Aorta (tissue), 5 donors: ENCODE measurements around the gene ZNF92. TPM values are rescaled to one million over a fixed set of nuclear protein-coding genes. Genes with fewer than 3 reads are reported as not detected.
"Not testable (repeated sequence)": the region's sequence is repeated elsewhere in the genome, so short reads cannot be mapped to it uniquely, and the experiment has no call there.

ENCODE experiments used
- ATAC-seq: fragments of 200-7000 bp; cut with Tn5 transposase; one replicate; pipeline ENCODE4 v1.9.1; 2022; ENCODE audit warnings: moderate library complexity; ENCODE audit not compliant: low FRiP score
- DNase-seq, 2 donors: peaks; one replicate each; pipeline ENCODE4 v3.0.0-alpha.2; 2020
- H3K27ac ChIP-seq, 2 donors: one replicate each; pipeline ENCODE4 v1.5.1; 2013; ENCODE audit warnings: low read length in 2 of 2, mild to moderate bottlenecking in 2 of 2, moderate library complexity in 2 of 2, control low read depth in 1 of 2, inconsistent platforms in 1 of 2, low read depth in 1 of 2
- H3K27me3 ChIP-seq, 2 donors: one replicate each; pipeline ENCODE4 v1.6.1; 2013; ENCODE audit warnings: control low read depth in 1 of 2, low read length in 1 of 2, mild to moderate bottlenecking in 1 of 2, moderate library complexity in 1 of 2; ENCODE audit not compliant: insufficient read depth in 2 of 2, control insufficient read depth in 1 of 2
- H3K36me3 ChIP-seq, 2 donors: one replicate each; pipeline ENCODE4 v1.6.1; 2013; ENCODE audit warnings: control low read depth in 1 of 2, low read length in 1 of 2, mild to moderate bottlenecking in 1 of 2; ENCODE audit not compliant: insufficient read depth in 2 of 2, control insufficient read depth in 1 of 2
- H3K4me1 ChIP-seq, 2 donors: one replicate each; pipeline ENCODE4 v1.6.1; 2013; ENCODE audit warnings: low read length in 2 of 2, control low read depth in 1 of 2, mild to moderate bottlenecking in 1 of 2, moderate library complexity in 1 of 2; ENCODE audit not compliant: insufficient read depth in 2 of 2, control insufficient read depth in 1 of 2
- H3K4me3 ChIP-seq, 2 donors: one replicate each; pipeline ENCODE4 v1.5.1; 2013; ENCODE audit warnings: low read length in 2 of 2, control low read depth in 1 of 2, mild to moderate bottlenecking in 1 of 2
- H3K9me3 ChIP-seq: one replicate; pipeline ENCODE4 v1.6.1; 2013; ENCODE audit warnings: mild to moderate bottlenecking, low read length; ENCODE audit not compliant: control insufficient read depth
- WGBS, 2 donors: extraction: QIAGEN DNeasy Blood & Tissue Kit; methylation state at CpG; one replicate each; pipeline ENCODE4 v1.1.7; 2013; 5-methylcytosine and 5-hydroxymethylcytosine counted together
- intact Hi-C, 2 donors: fragments of 100-400 bp; cut with DNase I; formaldehyde crosslinking; loops; one replicate each; pipeline versions ENCODE4 v1.14.2 to v1.15.0; 2022
- polyA plus RNA-seq, 2 donors: library from polyadenylated mRNA; stranded (reverse); fragments of 200-250 nt; gene quantifications; one replicate each; pipeline ENCODE4 v1.2.3, GENCODE V29; 2013
- total RNA-seq, 2 donors: library from RNA; stranded (reverse); fragmentation: NEBNext Ultra II Directional; extraction: Animal tissue kit (Norgen Biotek cat#: 25700); gene quantifications; one replicate each; pipeline ENCODE4 v1.2.1, GENCODE V29; 2021
- donor health status: healthy with polysubstance abuse.
- donor health status: Bipolar disorder and iron deficiency.
- donor health status: DM: no; HTN: no; CAD: no.
- donor health status: DM: no; HTN: no; CAD: no.
- donor health status: DM: yes; HTN: yes; CAD: no.

ZNF92 gene
- total and polyA plus RNA-seq, 4 donors, result 1.5 to 9.1 (median 5.3) TPM

DNA sequence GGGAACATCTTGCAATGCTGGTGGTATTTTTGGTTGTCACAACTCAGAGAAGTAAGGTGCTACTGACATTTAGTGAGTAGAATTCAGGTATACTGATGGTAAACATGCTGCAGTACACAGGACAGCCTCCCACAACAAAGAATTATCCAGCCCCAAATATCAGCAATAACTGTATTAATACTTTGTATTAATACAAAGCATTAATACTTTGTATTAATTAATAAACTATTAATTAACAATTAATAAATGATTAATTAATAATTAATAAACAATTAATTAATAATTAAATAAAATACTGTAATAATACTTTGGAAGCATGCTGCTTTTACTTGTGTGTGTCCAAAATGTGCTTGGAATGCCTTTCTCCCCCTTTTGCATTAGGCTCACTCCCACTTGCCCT is 62.5 kb downstream of the ZNF92 start:
- Histone ChIP-seq H3K27ac (no peak overlapping the region), H3K4me3 (no peak overlapping the region), H3K36me3 (no peaks in the 10 kb centered on the region), H3K4me1 (no peaks in the 10 kb centered on the region), H3K27me3 (no peaks in the 10 kb centered on the region), H3K9me3 (no peaks in the 10 kb centered on the region)
- intact Hi-C loops, result no loop called here
- DNase-seq (no peak), ATAC-seq (no peak)

DNA sequence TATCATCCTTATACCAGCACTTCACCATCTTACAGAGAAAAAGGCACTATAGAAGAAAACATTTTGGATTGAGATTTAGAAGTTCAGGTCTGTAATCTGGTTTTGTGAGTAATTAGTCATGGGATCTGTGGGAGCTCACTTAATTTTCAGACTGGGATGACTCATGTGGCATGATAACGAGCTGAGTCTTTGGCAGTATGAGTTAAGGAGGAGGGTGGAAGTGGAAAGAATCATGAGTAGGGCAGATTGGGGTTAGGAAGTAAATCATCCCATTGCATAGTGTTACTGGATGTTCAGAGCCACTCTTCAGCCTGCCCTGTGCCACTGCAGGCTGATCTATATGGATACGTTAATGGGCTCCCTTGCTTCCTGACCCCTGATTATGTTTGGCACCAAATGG is 64.9 kb downstream of the ZNF92 start:
- no peaks in the 10 kb centered on the region for H3K9me3 ChIP-seq
- no peak for ATAC-seq
- intact Hi-C loops, result no loop called here
- WGBS, 2 donors, result 34 to 38% methylated on average over 2 of the region's 2 CpGs
- DNase-seq, result no peak
- H3K27me3 ChIP-seq, result no peaks in the 10 kb centered on the region
- H3K4me3 ChIP-seq, result no peak overlapping the region
- H3K36me3 ChIP-seq, result no peaks in the 10 kb centered on the region
- H3K27ac ChIP-seq, result no peak overlapping the region
- no peaks in the 10 kb centered on the region for H3K4me1 ChIP-seq

DNA sequence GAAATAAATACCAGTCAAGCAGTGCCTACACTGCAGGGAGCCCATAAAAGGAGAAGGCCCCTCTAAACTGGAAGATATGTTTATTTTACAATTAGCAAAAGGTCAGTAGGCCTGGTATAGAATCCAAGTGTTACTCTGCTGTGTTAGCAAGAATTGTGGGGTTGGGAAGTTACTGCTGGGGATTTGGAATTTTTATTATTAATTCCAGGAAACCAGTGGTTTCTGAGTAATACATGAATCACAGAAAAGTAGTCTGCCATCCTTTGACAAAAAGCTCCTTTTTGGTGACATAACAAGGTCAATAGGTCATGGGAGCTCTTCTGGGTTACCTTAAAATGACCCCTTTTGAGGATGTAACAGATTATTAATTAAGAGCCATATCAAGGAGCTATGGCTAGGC is 67.4 kb downstream of the ZNF92 start:
- no peak overlapping the region for H3K4me3 ChIP-seq
- H3K4me1 ChIP-seq, result no peaks in the 10 kb centered on the region
- no peak for DNase-seq
- H3K9me3 ChIP-seq, result no peaks in the 10 kb centered on the region
- intact Hi-C loops, result no loop called here
- H3K27me3 ChIP-seq, result no peaks in the 10 kb centered on the region
- H3K27ac ChIP-seq, result no peak overlapping the region
- ATAC-seq, result no peak
- H3K36me3 ChIP-seq, result no peaks in the 10 kb centered on the region

DNA sequence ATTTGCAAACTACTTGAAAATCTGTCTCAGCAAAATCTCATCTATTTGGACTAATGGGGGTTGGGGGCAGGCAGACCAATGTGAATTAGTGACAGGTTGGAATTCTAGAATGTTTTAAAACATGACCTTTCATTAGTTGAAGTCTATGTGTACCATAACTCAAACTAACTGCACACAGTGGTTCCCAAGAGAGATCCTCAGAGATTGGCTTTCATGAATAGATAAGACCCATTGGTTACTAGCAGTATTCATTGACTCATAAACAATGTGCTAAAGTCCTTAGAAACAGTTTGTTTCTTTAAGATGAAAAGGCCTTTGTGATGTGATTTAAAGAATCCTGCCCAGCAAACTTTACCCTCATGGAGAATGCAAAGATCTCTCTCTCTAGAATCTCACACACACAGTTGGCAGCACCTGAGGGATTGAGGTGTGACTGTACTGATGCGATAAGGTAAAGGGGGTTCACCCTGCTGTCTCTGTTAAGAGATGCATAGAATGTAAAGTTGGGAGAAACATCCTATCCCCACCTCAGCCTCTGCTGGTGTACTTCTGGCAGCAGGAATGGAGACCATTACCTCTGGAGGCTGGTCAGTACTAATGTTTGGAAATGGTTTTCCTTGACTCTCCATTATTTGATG is 70.7 kb downstream of the ZNF92 start:
- no peaks in the 10 kb centered on the region for H3K36me3 ChIP-seq
- no peaks in the 10 kb centered on the region for H3K27me3 ChIP-seq
- H3K4me1 ChIP-seq, result no peaks in the 10 kb centered on the region
- H3K4me3 ChIP-seq, result no peak overlapping the region
- intact Hi-C loops, result no loop called here
- DNase-seq (no peak), ATAC-seq (no peak)
- WGBS, 2 donors, result 74 to 89% methylated on average over 1 of the region's 1 CpG
- H3K27ac ChIP-seq, result no peak overlapping the region
- H3K9me3 ChIP-seq, result no peaks in the 10 kb centered on the region

DNA sequence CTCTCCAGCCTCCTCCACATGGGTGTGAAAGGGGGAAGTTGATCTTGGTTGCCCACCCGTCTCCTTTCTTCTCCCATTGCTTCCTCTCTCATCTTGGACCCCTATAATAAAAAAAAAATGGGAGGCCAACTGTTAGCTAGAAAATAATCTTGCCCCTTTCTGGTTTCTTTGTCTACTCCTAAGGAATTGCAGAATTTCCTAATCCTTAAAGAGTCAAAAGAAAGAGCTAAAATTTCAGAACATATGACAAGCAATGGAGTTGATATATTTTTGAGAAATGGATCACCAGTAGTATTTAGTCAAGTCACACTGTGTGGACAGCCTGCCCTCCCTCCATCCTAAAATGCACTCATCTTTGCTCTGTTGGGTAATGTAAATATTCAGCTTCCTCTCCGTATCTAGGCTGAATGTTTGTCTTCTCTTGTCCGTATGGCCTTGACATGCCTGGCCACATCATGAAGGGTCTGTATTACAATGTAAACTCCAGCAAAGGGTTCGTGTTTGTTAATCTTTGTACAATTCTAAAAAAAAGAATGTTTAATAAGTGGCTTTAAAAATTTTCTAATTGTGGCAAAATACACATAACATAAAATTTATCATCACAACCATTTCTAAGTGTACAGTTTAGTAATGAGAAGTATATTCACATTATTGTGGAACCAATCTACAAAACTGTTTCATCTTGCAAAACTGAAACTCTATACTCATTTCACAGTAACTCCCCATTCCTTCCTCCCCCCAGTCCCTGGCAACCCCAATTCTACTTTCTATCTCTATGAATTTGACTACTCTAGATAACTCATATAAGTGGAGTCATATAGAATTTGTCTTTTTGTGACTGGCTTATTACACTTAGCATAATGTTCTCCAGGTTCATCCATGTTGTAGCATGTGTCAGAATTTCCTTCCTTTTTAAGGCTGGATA is 71.5 kb downstream of the ZNF92 start:
- WGBS, 2 donors, result 28 to 44% methylated on average over 4 of the region's 4 CpGs

DNA sequence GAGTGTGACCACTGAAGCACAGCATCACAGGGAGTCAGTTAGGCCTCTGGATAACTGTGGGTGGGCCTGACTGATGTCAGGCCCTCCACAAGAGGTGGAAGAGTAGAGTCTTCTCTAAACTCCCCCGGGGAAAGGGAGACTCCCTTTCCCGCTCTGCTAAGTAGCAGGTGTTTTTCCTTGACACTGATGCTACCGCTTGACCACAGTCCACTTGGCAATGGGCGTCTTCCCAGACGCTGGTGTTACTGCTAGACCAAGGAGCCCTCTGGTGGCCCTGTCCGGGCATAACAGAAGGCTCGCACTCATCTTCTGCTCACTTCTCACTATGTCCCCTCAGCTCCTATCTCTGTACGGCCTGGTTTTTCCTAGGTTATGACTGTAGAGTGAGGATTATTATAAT is 73.4 kb downstream of the ZNF92 start:
- 72 to 78% methylated on average over 8 of the region's 8 CpGs for WGBS, 2 donors
- H3K9me3 ChIP-seq, H3K4me1 ChIP-seq, ATAC-seq, DNase-seq, H3K27me3 ChIP-seq, H3K36me3 ChIP-seq, H3K27ac ChIP-seq, H3K4me3 ChIP-seq, intact Hi-C loops: not testable (repeated sequence)

More for the DNA sequence above, 71.5 kb downstream of the ZNF92 start:
- ATAC-seq (no peak), DNase-seq (no peak)
- intact Hi-C loops, result no loop called here
- no peak overlapping the region for H3K4me3 ChIP-seq
- H3K27me3 ChIP-seq, result no peaks in the 10 kb centered on the region
- no peaks in the 10 kb centered on the region for H3K9me3 ChIP-seq
- no peak overlapping the region for H3K27ac ChIP-seq
- H3K36me3 ChIP-seq, result no peaks in the 10 kb centered on the region
- no peaks in the 10 kb centered on the region for H3K4me1 ChIP-seq

DNA sequence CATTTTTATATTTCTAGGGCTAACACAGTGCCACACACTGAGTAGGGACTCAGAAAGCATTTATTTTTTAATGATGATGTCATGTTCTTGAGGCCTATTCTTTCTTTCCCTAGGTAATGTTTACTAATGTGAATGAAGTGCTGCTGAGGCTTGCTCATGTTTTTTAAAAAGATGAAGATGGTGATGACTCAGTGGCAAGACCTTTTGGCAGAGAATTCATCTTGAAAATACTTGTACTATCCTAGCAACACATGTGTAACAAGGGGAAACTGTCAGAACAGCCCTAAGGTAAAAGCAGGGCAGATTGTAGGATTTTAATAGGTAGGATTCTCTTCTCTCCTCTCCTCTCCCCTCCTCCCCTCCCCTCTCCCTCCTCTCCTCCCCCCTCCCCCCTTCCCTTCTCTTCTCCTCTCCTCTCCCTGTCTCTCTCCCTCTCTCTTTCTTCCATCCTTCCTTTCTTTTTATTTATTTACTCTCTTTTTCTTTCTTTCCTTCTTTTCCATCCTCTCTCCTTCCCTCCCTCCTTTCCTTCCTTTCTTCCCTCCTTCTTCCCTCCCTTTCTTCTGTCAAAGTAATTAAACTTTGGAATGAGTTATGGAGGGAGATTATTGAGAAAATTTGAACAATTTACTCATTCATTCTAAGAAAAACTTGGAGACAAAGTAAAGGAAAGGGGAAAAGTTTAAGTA is 75.3 kb downstream of the ZNF92 start:
- intact Hi-C loops, result no loop called here
- Histone ChIP-seq H3K9me3 (no peaks in the 10 kb centered on the region), H3K27me3 (no peaks in the 10 kb centered on the region), H3K4me1 (no peaks in the 10 kb centered on the region), H3K36me3 (no peaks in the 10 kb centered on the region), H3K4me3 (no peak overlapping the region), H3K27ac (no peak overlapping the region)
- DNase-seq, result no peak
- ATAC-seq, result no peak

DNA sequence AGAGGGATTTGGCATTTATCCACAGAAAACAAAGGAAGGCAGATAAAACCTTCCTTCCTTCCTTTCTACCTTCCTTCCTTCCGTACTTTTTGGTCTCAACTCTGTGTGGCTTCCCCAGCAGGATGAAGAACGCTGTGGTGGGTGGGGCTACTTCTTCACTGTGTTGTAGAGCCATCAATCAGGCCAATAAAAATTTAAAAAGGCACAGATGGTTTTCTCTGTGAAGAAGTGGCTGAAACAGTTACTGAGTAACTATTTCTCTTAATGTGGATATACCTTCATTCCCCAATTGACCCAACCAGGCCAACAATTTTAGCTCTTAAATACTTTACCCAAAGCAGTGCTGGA is 75.8 kb downstream of the ZNF92 start:
- no peak overlapping the region for H3K4me3 ChIP-seq
- 17 to 26% methylated on average over 2 of the region's 2 CpGs for WGBS, 2 donors
- ATAC-seq (no peak), DNase-seq (no peak)
- H3K27ac ChIP-seq, result no peak overlapping the region
- no peaks in the 10 kb centered on the region for H3K36me3 ChIP-seq
- no peaks in the 10 kb centered on the region for H3K4me1 ChIP-seq
- intact Hi-C loops, result no loop called here
- H3K9me3 ChIP-seq, result no peaks in the 10 kb centered on the region
- H3K27me3 ChIP-seq, result no peaks in the 10 kb centered on the region
